Naive thymus-derived CD4-positive, alpha-beta T cell (primary cell): ENCODE results near the gene GLG1. TPM values are rescaled to one million over a fixed set of nuclear protein-coding genes. Genes with fewer than 3 reads are reported as not detected.

Source experiments
- ATAC-seq: fragments of 150-1000 bp; cut with Tn5 transposase; 2 replicates; pipeline ENCODE4 v1.10.0; 2021; ENCODE audit warnings: mild to moderate bottlenecking, moderate library complexity
- CTCF ChIA-PET: fragments of 350-600 bp; sonication (Branson Sonifier 250); formaldehyde crosslinking; loops from one replicate; lab custom pipeline; 2021; ENCODE audit warnings: antibody characterized with exemption; lab: Charles Lee
- POLR2A ChIA-PET: fragments of 350-600 bp; sonication (Branson Sonifier 250); formaldehyde crosslinking; loops from one replicate; lab custom pipeline; 2021; ENCODE audit warnings: antibody characterized with exemption, inconsistent platforms; lab: Charles Lee
- DNase-seq, 9 donors: peaks; one replicate each; pipeline versions ENCODE4 v3.0.0 to v3.0.0-alpha.2; 2020 to 2022; ENCODE audit warnings: mixed read lengths in 1 of 9
- H3K27ac ChIP-seq: one replicate; pipeline ENCODE4 v1.7.0; 2013; ENCODE audit warnings: mild to moderate bottlenecking, low read depth, low read length, moderate library complexity
- H3K27me3 ChIP-seq, 2 donors: one replicate each; pipeline ENCODE4 v1.7.0; 2013; ENCODE audit warnings: low read length in 2 of 2, mild to moderate bottlenecking in 2 of 2, moderate library complexity in 2 of 2; ENCODE audit not compliant: control insufficient read depth in 2 of 2, insufficient read depth in 2 of 2
- H3K36me3 ChIP-seq, 3 experiments: 1 replicate in 2 of 3; 2 replicates in 1 of 3; pipeline ENCODE4 v1.7.0; 2013; ENCODE audit warnings: low read length in 3 of 3, mild to moderate bottlenecking in 3 of 3, moderate library complexity in 1 of 3; ENCODE audit not compliant: insufficient read depth in 3 of 3, control insufficient read depth in 2 of 3
- H3K4me1 ChIP-seq, 2 donors: one replicate each; pipeline ENCODE4 v1.7.0; 2013; ENCODE audit warnings: low read length in 2 of 2, mild to moderate bottlenecking in 2 of 2, moderate library complexity in 1 of 2; ENCODE audit not compliant: control insufficient read depth in 2 of 2, insufficient read depth in 2 of 2
- H3K4me3 ChIP-seq: 2 replicates; pipeline ENCODE4 v1.7.0; 2013; ENCODE audit warnings: mild to moderate bottlenecking, low read length
- H3K9me3 ChIP-seq, 3 experiments: 1 replicate in 2 of 3; 2 replicates in 1 of 3; pipeline ENCODE4 v1.7.0; 2013; ENCODE audit warnings: low read length in 3 of 3; ENCODE audit not compliant: control insufficient read depth in 2 of 3
- H3K27ac Mint-ChIP-seq, 9 donors: one replicate each; pipeline ENCODE4 v1.8.0; 2020 to 2022; ENCODE audit warnings: mixed read lengths in 9 of 9, mild to moderate bottlenecking in 8 of 9, moderate library complexity in 5 of 9, inconsistent platforms in 2 of 9
- H3K27me3 Mint-ChIP-seq, 5 donors: one replicate each; pipeline ENCODE4 v1.8.0; 2021 to 2022; ENCODE audit warnings: mixed read lengths in 5 of 5, mild to moderate bottlenecking in 1 of 5
- H3K36me3 Mint-ChIP-seq, 5 donors: one replicate each; pipeline ENCODE4 v1.8.0; 2020 to 2022; ENCODE audit warnings: mixed read lengths in 5 of 5, mild to moderate bottlenecking in 3 of 5, inconsistent platforms in 1 of 5
- H3K4me1 Mint-ChIP-seq, 7 donors: one replicate each; pipeline ENCODE4 v1.8.0; 2020 to 2022; ENCODE audit warnings: mixed read lengths in 7 of 7, mild to moderate bottlenecking in 3 of 7, inconsistent platforms in 1 of 7
- H3K4me3 Mint-ChIP-seq, 10 donors: one replicate each; pipeline ENCODE4 v1.8.0; 2020 to 2022; ENCODE audit warnings: mild to moderate bottlenecking in 10 of 10, mixed read lengths in 10 of 10, moderate library complexity in 6 of 10, inconsistent platforms in 2 of 10
- H3K9me3 Mint-ChIP-seq, 11 donors: one replicate each; pipeline ENCODE4 v1.8.0; 2020 to 2022; ENCODE audit warnings: mixed read lengths in 11 of 11, mild to moderate bottlenecking in 4 of 11, inconsistent platforms in 1 of 11, moderate library complexity in 1 of 11
- intact Hi-C, 2 donors: fragments of 100-400 bp; cut with micrococcal nuclease; formaldehyde crosslinking; loops; one replicate each; pipeline ENCODE4 v1.15.1; 2023
- polyA plus RNA-seq, 2 donors: library from polyadenylated mRNA; unstranded; fragments of 300-500 nt; fragmentation: Illumina TruSeq; gene quantifications; one replicate each; pipeline ENCODE4 v1.2.3, GENCODE V29; 2021
- total RNA-seq, 6 experiments: library from RNA in 5 of 6; stranded (reverse) in 5 of 6; gene quantifications; 1 replicate in 5 of 6; 2 replicates in 1 of 6; pipeline ENCODE4 v1.2.3 and lab custom pipeline; 2021 to 2026

Gene GLG1
- total and polyA plus RNA-seq, 7 experiments from 2014 or later = 125 to 285 (median 188) TPM

GRCh38 chr16:74466872-74467271 lies 140.0 kb downstream of the GLG1 start:
- DNase-seq (peak in 2 of 9 donors; percentile 5 to 9), ATAC-seq (peak; percentile 63)
- peak overlapping the region in 2 of 10 donors; percentile 9 to 26 for H3K4me3 Mint-ChIP-seq
- ChIA-PET POLR2A (no interaction called here), CTCF (no interaction called here)
- intact Hi-C loops = loop anchor here in 1 of 2 donors (10.0 kb wide), 1 partner anchor 138 kb away; the partner anchor contains the start of gene GLG1
- peaks cover 4 to 5% of the 10 kb centered on the region in 2 donors for H3K4me1 ChIP-seq
- peak overlapping the region; percentile 15 to 84 (median 61) for H3K27ac Mint-ChIP-seq
- H3K27ac ChIP-seq = no peak overlapping the region
- H3K9me3 ChIP-seq = no peaks in the 10 kb centered on the region
- H3K4me3 ChIP-seq = no peak overlapping the region
- H3K36me3 ChIP-seq = peaks cover 34 to 98% (median 66%) of the 10 kb centered on the region in 3 experiments
- H3K27me3 Mint-ChIP-seq = no peaks in the 10 kb centered on the region
- H3K4me1 Mint-ChIP-seq = peaks cover 10 to 20% (median 16%) of the 10 kb centered on the region in 7 donors
- H3K27me3 ChIP-seq = no peaks in the 10 kb centered on the region
- no peaks in the 10 kb centered on the region for H3K9me3 Mint-ChIP-seq
- peaks cover 7 to 70% (median 47%) of the 10 kb centered on the region in 5 donors for H3K36me3 Mint-ChIP-seq

GRCh38 chr16:74465851-74466685 lies 140.8 kb downstream of the GLG1 start:
- peaks cover 11 to 70% (median 45%) of the 10 kb centered on the region in 5 donors for H3K36me3 Mint-ChIP-seq
- Histone ChIP-seq H3K27ac (no peak overlapping the region), H3K9me3 (no peaks in the 10 kb centered on the region), H3K4me3 (no peak overlapping the region), H3K4me1 (peaks cover 4 to 5% of the 10 kb centered on the region in 2 donors), H3K27me3 (no peaks in the 10 kb centered on the region), H3K36me3 (peaks cover 28 to 96% (median 60%) of the 10 kb centered on the region in 3 experiments)
- H3K27me3 Mint-ChIP-seq = no peaks in the 10 kb centered on the region
- ChIA-PET CTCF (interaction anchor here (0.6 kb wide), 1 partner anchor 211 kb away, joined by 3 read pairs; no protein-coding TSS in a partner anchor), POLR2A (no interaction called here)
- H3K27ac Mint-ChIP-seq = peak overlapping the region in 8 of 9 donors; percentile 37 to 84 (median 62)
- intact Hi-C loops = loop anchor here in 1 of 2 donors (10.0 kb wide), 1 partner anchor 139 kb away; the partner anchor contains the start of gene GLG1
- peaks cover 10 to 20% (median 16%) of the 10 kb centered on the region in 7 donors for H3K4me1 Mint-ChIP-seq
- peak overlapping the region in 1 of 10 donors; percentile 0 for H3K4me3 Mint-ChIP-seq
- no peaks in the 10 kb centered on the region for H3K9me3 Mint-ChIP-seq
- DNase-seq (no peak), ATAC-seq (no peak)

- H3K36me3 ChIP-seq = peaks cover 21 to 96% (median 61%) of the 10 kb centered on the region in 3 experiments
Measured at GRCh38 chr16:74465281-74465680, 141.6 kb downstream of the GLG1 start.

GRCh38 chr16:74463888-74464287 lies 143.0 kb downstream of the GLG1 start:
- no peaks in the 10 kb centered on the region for H3K9me3 ChIP-seq
- peaks cover 11 to 73% (median 48%) of the 10 kb centered on the region in 5 donors for H3K36me3 Mint-ChIP-seq
- no peak overlapping the region for H3K4me3 Mint-ChIP-seq
- no peak for DNase-seq
- H3K27ac ChIP-seq = no peak overlapping the region
- no peaks in the 10 kb centered on the region for H3K27me3 Mint-ChIP-seq
- ChIA-PET CTCF (no interaction called here), POLR2A (no interaction called here)
- no peak overlapping the region for H3K4me3 ChIP-seq
- H3K27ac Mint-ChIP-seq = peak overlapping the region in 2 of 9 donors; percentile 48 to 81
- no peak for ATAC-seq
- no peaks in the 10 kb centered on the region for H3K9me3 Mint-ChIP-seq
- H3K4me1 ChIP-seq = peaks cover 4 to 5% of the 10 kb centered on the region in 2 donors
- no peaks in the 10 kb centered on the region for H3K27me3 ChIP-seq
- H3K4me1 Mint-ChIP-seq = peaks cover 10 to 17% (median 16%) of the 10 kb centered on the region in 7 donors
- intact Hi-C loops = loop anchor here in 1 of 2 donors (10.0 kb wide), 1 partner anchor 141 kb away; the partner anchor contains the start of gene GLG1
- H3K36me3 ChIP-seq = peaks cover 14 to 94% (median 54%) of the 10 kb centered on the region in 3 experiments

More at GRCh38 chr16:74465281-74465680, 141.6 kb downstream of the GLG1 start:
- no peak for ATAC-seq
- Histone ChIP-seq H3K4me1 (peaks cover 4 to 5% of the 10 kb centered on the region in 2 donors), H3K4me3 (no peak overlapping the region), H3K27ac (no peak overlapping the region), H3K27me3 (no peaks in the 10 kb centered on the region), H3K9me3 (no peaks in the 10 kb centered on the region)
- peak overlapping the region in 1 of 9 donors; percentile 81 for H3K27ac Mint-ChIP-seq
- intact Hi-C loops = loop anchor here in 1 of 2 donors (10.0 kb wide), 1 partner anchor 140 kb away; the partner anchor contains the start of gene GLG1
- H3K27me3 Mint-ChIP-seq = no peaks in the 10 kb centered on the region
- H3K36me3 Mint-ChIP-seq = peaks cover 11 to 73% (median 48%) of the 10 kb centered on the region in 5 donors
- ChIA-PET POLR2A (no interaction called here), CTCF (no interaction called here)
- no peak for DNase-seq
- no peaks in the 10 kb centered on the region for H3K9me3 Mint-ChIP-seq
- no peak overlapping the region for H3K4me3 Mint-ChIP-seq
- peaks cover 10 to 20% (median 16%) of the 10 kb centered on the region in 7 donors for H3K4me1 Mint-ChIP-seq

GRCh38 chr16:74462361-74462760 lies 144.6 kb downstream of the GLG1 start:
- no peak overlapping the region for H3K4me3 Mint-ChIP-seq
- H3K27me3 Mint-ChIP-seq = no peaks in the 10 kb centered on the region
- no peak for ATAC-seq
- intact Hi-C loops = loop anchor here in 1 of 2 donors (10.0 kb wide), 1 partner anchor 142 kb away; the partner anchor contains the start of gene GLG1
- Histone ChIP-seq H3K4me3 (no peak overlapping the region), H3K4me1 (peaks cover 3 to 4% of the 10 kb centered on the region in 2 donors), H3K27me3 (no peaks in the 10 kb centered on the region), H3K9me3 (no peaks in the 10 kb centered on the region), H3K27ac (no peak overlapping the region), H3K36me3 (peaks cover 22 to 92% (median 49%) of the 10 kb centered on the region in 3 experiments)
- H3K9me3 Mint-ChIP-seq = no peaks in the 10 kb centered on the region
- ChIA-PET CTCF (no interaction called here), POLR2A (no interaction called here)
- peaks cover 15 to 77% (median 54%) of the 10 kb centered on the region in 5 donors for H3K36me3 Mint-ChIP-seq
- peak overlapping the region in 2 of 9 donors; percentile 18 to 32 for H3K27ac Mint-ChIP-seq
- no peak for DNase-seq
- H3K4me1 Mint-ChIP-seq = peaks cover 8 to 17% (median 10%) of the 10 kb centered on the region in 7 donors

GRCh38 chr16:74461826-74462225 lies 145.1 kb downstream of the GLG1 start:
- Histone ChIP-seq H3K9me3 (no peaks in the 10 kb centered on the region), H3K27me3 (no peaks in the 10 kb centered on the region), H3K36me3 (peaks cover 26 to 92% (median 49%) of the 10 kb centered on the region in 3 experiments), H3K27ac (no peak overlapping the region), H3K4me1 (no peaks in the 10 kb centered on the region), H3K4me3 (no peak overlapping the region)
- no peak for ATAC-seq
- DNase-seq = no peak
- intact Hi-C loops = loop anchor here in 1 of 2 donors (10.0 kb wide), 1 partner anchor 143 kb away; the partner anchor contains the start of gene GLG1
- Mint-ChIP-seq H3K36me3 (peaks cover 16 to 73% (median 49%) of the 10 kb centered on the region in 5 donors), H3K9me3 (no peaks in the 10 kb centered on the region), H3K27ac (peak overlapping the region in 1 of 9 donors; percentile 32), H3K4me3 (no peak overlapping the region), H3K4me1 (peaks cover 3 to 12% (median 5%) of the 10 kb centered on the region in 7 donors), H3K27me3 (no peaks in the 10 kb centered on the region)
- CTCF ChIA-PET = no interaction called here
- POLR2A ChIA-PET = no interaction called here
